LNCaP clone FGC (cell line): Measurements from ENCODE around the gene MRPL50.
A peak's percentile ranks its signal among the peaks of the same experiment; 100 is the strongest.
"Not testable (repeated sequence)": the region's sequence is repeated elsewhere in the genome, so short reads cannot be mapped to it uniquely, and the experiment has no call there.

Experiments used
- DNase-seq: peaks from one replicate; pipeline ENCODE4 v3.0.0-alpha.2; 2011; ENCODE audit warnings: low read depth
- H3K4me3 ChIP-seq: 2 replicates; pipeline ENCODE4 v1.5.1; 2011; ENCODE audit warnings: mild to moderate bottlenecking, low read depth, low read length, control low read depth
- TF ChIP-seq, protein P1 (sequence below): IDR thresholded peaks from 2 replicates; pipeline ENCODE4 v1.5.1; 2012; ENCODE audit warnings: mild to moderate bottlenecking; ENCODE audit not compliant: control insufficient read depth, insufficient read depth; ENCODE audit errors: extremely low read depth

MRPL50 gene

DNA sequence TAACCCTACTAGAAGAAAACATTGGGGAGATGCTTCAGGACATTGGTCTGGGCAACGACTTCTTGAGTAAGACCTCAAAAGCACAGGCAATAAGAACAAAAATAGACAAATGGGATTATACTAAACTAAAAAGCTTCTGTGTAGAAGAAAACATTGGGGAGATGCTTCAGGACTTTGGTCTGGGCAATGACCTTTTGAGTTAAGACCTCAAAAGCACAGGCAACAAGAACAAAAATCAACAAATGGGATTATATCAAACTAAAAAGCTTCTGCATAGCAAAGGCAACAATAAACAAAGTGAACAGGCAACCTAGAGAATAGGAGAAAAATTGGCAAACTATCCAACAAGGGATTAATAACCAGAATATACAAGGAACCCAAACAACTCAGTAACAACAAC lies 3.7 kb downstream of the MRPL50 start:
- DNase-seq, result no peak
- TF ChIP-seq, protein P1, sequence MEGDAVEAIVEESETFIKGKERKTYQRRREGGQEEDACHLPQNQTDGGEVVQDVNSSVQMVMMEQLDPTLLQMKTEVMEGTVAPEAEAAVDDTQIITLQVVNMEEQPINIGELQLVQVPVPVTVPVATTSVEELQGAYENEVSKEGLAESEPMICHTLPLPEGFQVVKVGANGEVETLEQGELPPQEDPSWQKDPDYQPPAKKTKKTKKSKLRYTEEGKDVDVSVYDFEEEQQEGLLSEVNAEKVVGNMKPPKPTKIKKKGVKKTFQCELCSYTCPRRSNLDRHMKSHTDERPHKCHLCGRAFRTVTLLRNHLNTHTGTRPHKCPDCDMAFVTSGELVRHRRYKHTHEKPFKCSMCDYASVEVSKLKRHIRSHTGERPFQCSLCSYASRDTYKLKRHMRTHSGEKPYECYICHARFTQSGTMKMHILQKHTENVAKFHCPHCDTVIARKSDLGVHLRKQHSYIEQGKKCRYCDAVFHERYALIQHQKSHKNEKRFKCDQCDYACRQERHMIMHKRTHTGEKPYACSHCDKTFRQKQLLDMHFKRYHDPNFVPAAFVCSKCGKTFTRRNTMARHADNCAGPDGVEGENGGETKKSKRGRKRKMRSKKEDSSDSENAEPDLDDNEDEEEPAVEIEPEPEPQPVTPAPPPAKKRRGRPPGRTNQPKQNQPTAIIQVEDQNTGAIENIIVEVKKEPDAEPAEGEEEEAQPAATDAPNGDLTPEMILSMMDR, result no peak
- H3K4me3 ChIP-seq, result no peak overlapping the region

DNA sequence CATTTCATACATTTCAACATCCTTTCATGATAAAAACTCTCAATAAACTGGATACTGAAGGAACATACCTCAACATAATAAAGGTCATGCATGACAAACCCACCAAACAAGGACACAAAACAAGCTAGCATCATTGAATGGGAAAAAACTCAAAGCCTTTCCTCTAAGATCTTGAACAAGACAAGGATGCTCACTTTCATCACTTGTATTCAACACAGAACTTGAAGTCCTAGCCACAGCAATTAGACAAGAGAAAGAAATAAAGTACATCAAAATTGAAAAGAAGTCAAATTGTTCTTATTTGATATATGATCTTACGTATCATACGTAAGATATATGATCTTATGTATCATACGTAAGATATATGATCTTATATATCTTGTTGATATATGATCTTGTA lies 5.3 kb downstream of the MRPL50 start:
- TF ChIP-seq, protein P1, result no peak
- no peak for DNase-seq
- no peak overlapping the region for H3K4me3 ChIP-seq

DNA sequence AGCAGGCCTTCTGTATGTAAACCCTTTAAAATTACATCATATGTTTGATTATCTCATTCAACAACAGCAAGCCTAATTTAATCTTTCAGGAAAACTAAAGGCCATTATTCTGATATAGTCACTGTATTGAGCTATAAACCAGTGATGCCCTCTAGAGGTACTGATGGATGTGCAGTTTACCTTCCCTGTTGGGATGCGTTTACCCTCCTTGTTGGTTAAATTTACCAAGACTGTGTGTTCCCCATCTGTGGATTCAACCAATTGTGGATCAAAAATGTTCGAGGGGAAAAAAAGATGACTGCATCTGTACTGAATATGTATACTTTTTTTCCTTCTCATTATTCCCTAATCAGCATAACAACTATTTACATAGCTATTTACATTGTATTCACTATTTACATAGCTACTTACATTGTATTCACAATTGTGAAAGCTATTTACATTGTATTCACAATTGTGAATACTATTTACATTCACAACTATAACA lies 9.9 kb downstream of the MRPL50 start:
- peak; percentile 49 for DNase-seq
- H3K4me3 ChIP-seq, result no peak overlapping the region
- TF ChIP-seq, protein P1, result peak; percentile 78

DNA sequence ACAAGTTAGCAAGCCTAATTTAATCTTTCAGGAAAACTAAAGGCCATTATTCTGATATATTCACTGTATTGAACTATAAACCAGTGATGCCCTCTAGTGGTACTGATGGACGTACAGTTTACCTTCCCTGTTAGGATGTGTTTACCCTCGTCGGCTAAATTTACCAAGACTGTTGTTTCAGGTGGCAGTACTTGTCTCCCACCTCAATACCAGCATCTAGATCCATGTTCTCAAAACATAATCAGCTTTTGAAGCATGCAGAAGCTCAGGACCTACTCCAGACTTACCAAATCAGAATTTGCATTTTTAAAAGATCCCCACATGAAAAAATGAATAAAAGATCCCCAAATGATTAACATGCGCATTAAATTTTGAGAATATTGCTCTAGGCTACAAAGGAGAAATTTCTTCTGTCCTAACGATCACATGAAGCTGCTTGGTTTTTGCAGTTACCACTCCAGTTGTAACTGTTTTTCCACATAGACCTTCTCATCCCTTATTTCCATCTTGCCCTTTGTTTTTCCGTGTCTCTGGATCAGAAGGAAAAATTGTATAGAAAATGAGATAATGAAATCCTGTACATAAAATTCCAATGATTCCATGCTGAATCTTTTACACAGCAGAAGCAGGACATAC lies 10.4 kb downstream of the MRPL50 start:
- TF ChIP-seq, protein P1, result peak; percentile 82
- peak; percentile 78 for DNase-seq
- no peak overlapping the region for H3K4me3 ChIP-seq

DNA sequence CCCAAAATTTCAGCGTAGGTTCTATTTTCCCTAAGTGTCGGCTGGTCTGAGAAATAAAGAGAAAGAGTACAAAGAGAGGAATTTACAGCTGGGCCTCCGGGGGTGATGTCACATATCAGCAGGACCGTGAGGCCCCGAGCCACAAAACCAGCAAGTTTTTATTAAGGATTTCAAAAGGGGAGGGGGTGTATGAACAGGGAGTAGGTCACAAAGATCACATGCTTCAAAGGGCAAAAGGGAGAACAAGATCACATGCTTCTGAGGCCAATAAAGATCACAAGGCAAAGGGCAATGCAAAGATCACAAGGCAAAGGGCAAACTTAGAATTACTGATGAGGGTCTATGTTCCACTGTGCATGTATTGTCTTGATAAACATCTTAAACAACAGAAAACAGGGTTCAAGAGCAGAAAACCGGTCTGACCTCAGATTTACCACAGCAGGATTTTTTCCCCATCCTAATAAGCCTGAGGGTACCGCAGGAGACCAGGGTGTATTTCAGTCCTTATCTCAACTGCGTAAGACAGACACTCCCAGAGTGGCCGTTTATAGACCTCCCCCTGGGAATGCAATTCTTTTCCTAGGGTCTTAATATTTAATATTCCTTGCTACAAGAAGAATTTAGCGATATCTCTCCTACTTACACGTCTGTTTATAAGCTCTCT lies 13.4 kb downstream of the MRPL50 start, which contains the start of gene BAAT:
Gene BAAT, minus strand, starts transcription at position 134 of the 664 bp plus-strand sequence. CDS start 13,602 bp downstream, outside the sequence.
- not testable (repeated sequence) for DNase-seq, H3K4me3 ChIP-seq

DNA sequence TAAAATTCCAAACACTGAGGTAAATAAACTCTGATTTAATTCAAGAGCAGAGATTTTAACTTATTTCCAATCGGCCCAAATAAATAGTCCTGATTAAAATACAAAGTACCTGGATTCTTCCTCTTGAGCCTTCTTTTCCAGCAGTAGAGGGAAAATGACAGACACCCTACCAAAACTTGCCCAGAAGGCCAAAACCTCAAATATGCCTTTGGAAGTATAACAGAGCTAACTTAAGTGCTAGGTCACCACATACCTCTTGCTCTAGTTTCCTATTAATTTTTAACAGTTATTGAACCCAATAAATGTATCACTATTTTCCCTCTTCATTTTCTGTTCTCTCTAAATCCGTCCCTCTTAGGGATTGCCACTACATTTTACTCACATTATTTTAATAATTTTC lies 15.1 kb downstream of the MRPL50 start:
- H3K4me3 ChIP-seq, result no peak overlapping the region
- DNase-seq, result no peak
- TF ChIP-seq, protein P1, result no peak

DNA sequence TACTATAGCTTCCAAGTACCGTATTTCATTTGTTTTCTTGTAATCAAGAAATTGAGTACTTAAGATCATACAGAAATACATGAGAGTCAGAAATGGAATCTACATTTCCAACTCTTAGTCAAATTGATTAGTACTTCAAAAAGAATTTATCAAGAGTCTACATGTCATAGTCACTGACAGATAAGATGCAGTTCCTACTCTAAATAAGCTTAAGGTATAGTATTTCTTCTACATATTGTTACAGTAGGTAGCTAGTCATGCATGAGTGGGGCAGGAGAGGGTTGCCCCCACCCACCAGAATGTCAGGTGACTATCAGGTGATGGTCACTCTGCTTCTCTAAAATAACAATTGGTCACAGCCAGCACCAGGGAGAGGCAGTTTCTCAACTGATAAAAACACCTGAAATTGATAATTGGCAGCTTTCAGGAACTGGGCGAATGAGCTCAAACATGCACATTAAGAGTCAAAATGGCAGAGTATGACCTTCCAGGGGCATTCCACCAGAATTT lies 16.5 kb downstream of the MRPL50 start:
- no peak for DNase-seq
- TF ChIP-seq, protein P1, result no peak
- H3K4me3 ChIP-seq, result no peak overlapping the region
